TTC549 (cell line): ENCODE data around the gene SMG7.

Experiments
- FAIRE-seq: peaks from 2 replicates; lab custom pipeline; 2012; peaks lifted over from hg19 to GRCh38; lab: Jason Lieb, UNC

Gene SMG7

GRCh38 chr1:183470961-183471742 lies 1.1 kb upstream of the SMG7 start:
- peak; percentile 49 for FAIRE-seq

GRCh38 chr1:183471743-183472487 lies 384 bp upstream of the SMG7 start:
- FAIRE-seq: peak; percentile 98

GRCh38 chr1:183473217-183473536 lies 878 bp downstream of the SMG7 start:
- FAIRE-seq: no peak

- FAIRE-seq: no peak
Measured at GRCh38 chr1:183476081-183476480, 3.8 kb downstream of the SMG7 start.

- no peak for FAIRE-seq
Measured at GRCh38 chr1:183477986-183478781, 5.9 kb downstream of the SMG7 start.

GRCh38 chr1:183480971-183481441 lies 8.7 kb downstream of the SMG7 start:
- FAIRE-seq: no peak

- FAIRE-seq: peak; percentile 19
Measured at GRCh38 chr1:183483224-183483623, 10.9 kb downstream of the SMG7 start.

- FAIRE-seq: peak; percentile 69
Measured at GRCh38 chr1:183484254-183484653, 12.0 kb downstream of the SMG7 start.

- FAIRE-seq: no peak
Measured at GRCh38 chr1:183484851-183485250, 12.6 kb downstream of the SMG7 start.

- FAIRE-seq: no peak
Measured at GRCh38 chr1:183487674-183488442, 15.6 kb downstream of the SMG7 start.

GRCh38 chr1:183490932-183491331 lies 18.6 kb downstream of the SMG7 start:
- FAIRE-seq: no peak

GRCh38 chr1:183493540-183494245 lies 21.4 kb downstream of the SMG7 start:
- FAIRE-seq: no peak

GRCh38 chr1:183495420-183495819 lies 23.1 kb downstream of the SMG7 start:
- FAIRE-seq: no peak

- no peak for FAIRE-seq
Measured at GRCh38 chr1:183497218-183497617, 24.9 kb downstream of the SMG7 start.

GRCh38 chr1:183498342-183498991 lies 26.2 kb downstream of the SMG7 start:
- FAIRE-seq: no peak

- FAIRE-seq: peak; percentile 71
Measured at GRCh38 chr1:183505454-183506089, 33.3 kb downstream of the SMG7 start.

- peak; percentile 15 for FAIRE-seq
Measured at GRCh38 chr1:183506561-183506960, 34.3 kb downstream of the SMG7 start.

GRCh38 chr1:183508694-183509093 lies 36.4 kb downstream of the SMG7 start:
- peak; percentile 50 for FAIRE-seq

GRCh38 chr1:183512450-183512849 lies 40.2 kb downstream of the SMG7 start:
- FAIRE-seq: no peak

- FAIRE-seq: no peak
Measured at GRCh38 chr1:183514235-183514634, 41.9 kb downstream of the SMG7 start.
